Tibial nerve (tissue), 4 donors: ENCODE measurements around the gene KIF3C. TPM values are rescaled to one million over a fixed set of nuclear protein-coding genes. Genes with fewer than 3 reads are reported as not detected.

Experiments
- DNase-seq, 2 donors: peaks; one replicate each; pipeline ENCODE4 v3.0.0-alpha.2; 2019; ENCODE audit warnings: low spot score in 2 of 2
- H3K27ac ChIP-seq, 4 donors: fragments of 200-600 bp; sonication (generic) in 3 of 4; one replicate each; pipeline ENCODE4 v1.5.1; 2017 to 2019; ENCODE audit warnings: mild to moderate bottlenecking in 1 of 4
- H3K27me3 ChIP-seq, 2 donors: fragments of 200-600 bp; sonication (generic) in 1 of 2; one replicate each; pipeline versions ENCODE4 v1.5.1 to v1.6.0; 2017 to 2019
- H3K36me3 ChIP-seq, 3 donors: fragments of 200-600 bp; sonication (generic); one replicate each; pipeline ENCODE4 v1.5.1; 2018 to 2019
- H3K4me1 ChIP-seq, 4 donors: fragments of 200-600 bp; sonication (generic) in 3 of 4; one replicate each; pipeline ENCODE4 v1.5.1; 2017 to 2019
- H3K4me3 ChIP-seq, 4 donors: fragments of 200-600 bp; sonication (generic) in 3 of 4; one replicate each; pipeline ENCODE4 v1.5.1; 2017 to 2019; ENCODE audit warnings: mild to moderate bottlenecking in 1 of 4, moderate library complexity in 1 of 4
- H3K9me3 ChIP-seq, 4 donors: fragments of 200-600 bp; sonication (generic) in 3 of 4; one replicate each; pipeline ENCODE4 v1.5.1; 2017 to 2019
- EP300 ChIP-seq, 2 donors: sonication (generic); formaldehyde crosslinking; IDR thresholded peaks; one replicate each; pipeline ENCODE4 v1.6.1; 2017; ENCODE audit warnings: antibody characterized with exemption in 2 of 2, mild to moderate bottlenecking in 1 of 2
- POLR2A ChIP-seq, 2 donors: fragments of 450-650 bp; IDR thresholded peaks; one replicate each; pipeline ENCODE4 v1.6.1; 2017; ENCODE audit warnings: antibody characterized with exemption in 2 of 2, mild to moderate bottlenecking in 2 of 2, moderate library complexity in 2 of 2
- WGBS, 2 donors: methylation state at CpG; one replicate each; pipeline ENCODE4 v1.1.5; 2018; 5-methylcytosine and 5-hydroxymethylcytosine counted together
- total RNA-seq, 4 donors: library from RNA; depleted of rRNA; stranded (reverse); fragments of >200 nt; gene quantifications; one replicate each; pipeline ENCODE4 v1.1.0, GENCODE V29; 2016
- TF ChIP-seq, protein P1 (sequence below), 5 experiments: fragments of 200-600 bp in 3 of 5; fragments of 450-650 bp in 2 of 5; sonication (generic) in 3 of 5; IDR thresholded peaks; one replicate each; pipeline ENCODE4 v1.5.1; 2016 to 2019; ENCODE audit warnings: antibody characterized with exemption in 5 of 5, mild to moderate bottlenecking in 3 of 5, moderate library complexity in 2 of 5

Gene KIF3C
- total RNA-seq, 4 donors from 2014 or later, result 20.2 to 31.9 (median 22.8) TPM

DNA sequence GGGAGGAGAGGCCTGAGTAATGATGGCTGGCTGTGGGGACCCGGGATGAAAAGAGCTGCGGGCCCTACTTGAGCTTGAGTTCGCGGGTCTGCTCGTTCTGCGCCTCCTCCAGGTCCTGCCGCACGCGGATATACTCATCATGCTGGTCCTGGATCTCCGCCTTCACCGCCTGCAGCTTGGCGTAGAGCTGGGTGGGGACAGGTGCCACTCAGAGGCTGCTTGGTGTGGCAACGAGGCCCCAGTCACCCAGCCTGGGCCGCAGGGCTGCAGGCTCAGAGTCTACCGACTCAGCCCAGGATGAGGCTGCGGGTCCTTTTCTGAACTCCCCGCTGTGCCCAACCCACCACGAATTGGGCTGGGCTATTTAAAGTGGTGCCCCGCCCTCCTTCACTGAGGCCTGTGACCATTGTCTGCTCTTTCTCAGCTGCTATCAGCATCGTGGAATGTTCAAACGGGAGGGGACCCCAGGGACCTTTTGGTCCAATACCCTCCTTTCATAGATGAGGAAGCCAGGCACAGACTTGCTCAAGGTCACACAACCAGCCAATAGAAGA is 28.0 kb downstream of the KIF3C start:
- TF ChIP-seq, protein P1, sequence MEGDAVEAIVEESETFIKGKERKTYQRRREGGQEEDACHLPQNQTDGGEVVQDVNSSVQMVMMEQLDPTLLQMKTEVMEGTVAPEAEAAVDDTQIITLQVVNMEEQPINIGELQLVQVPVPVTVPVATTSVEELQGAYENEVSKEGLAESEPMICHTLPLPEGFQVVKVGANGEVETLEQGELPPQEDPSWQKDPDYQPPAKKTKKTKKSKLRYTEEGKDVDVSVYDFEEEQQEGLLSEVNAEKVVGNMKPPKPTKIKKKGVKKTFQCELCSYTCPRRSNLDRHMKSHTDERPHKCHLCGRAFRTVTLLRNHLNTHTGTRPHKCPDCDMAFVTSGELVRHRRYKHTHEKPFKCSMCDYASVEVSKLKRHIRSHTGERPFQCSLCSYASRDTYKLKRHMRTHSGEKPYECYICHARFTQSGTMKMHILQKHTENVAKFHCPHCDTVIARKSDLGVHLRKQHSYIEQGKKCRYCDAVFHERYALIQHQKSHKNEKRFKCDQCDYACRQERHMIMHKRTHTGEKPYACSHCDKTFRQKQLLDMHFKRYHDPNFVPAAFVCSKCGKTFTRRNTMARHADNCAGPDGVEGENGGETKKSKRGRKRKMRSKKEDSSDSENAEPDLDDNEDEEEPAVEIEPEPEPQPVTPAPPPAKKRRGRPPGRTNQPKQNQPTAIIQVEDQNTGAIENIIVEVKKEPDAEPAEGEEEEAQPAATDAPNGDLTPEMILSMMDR (IDR thresholded peaks at IDR 0.05), result no peak
- TF ChIP-seq EP300 (IDR thresholded peaks at IDR 0.05), result no peak
- TF ChIP-seq POLR2A (IDR thresholded peaks at IDR 0.05), result no peak
- H3K9me3 ChIP-seq, result no peaks in the 10 kb centered on the region
- no peak for DNase-seq
- no peaks in the 10 kb centered on the region for H3K27me3 ChIP-seq
- H3K36me3 ChIP-seq, result peaks cover 0 to 45% (median 0%) of the 10 kb centered on the region in 3 donors
- 82 to 83% methylated on average over 18 to 21 of the region's 21 CpGs for WGBS, 2 donors
- no peak overlapping the region for H3K4me3 ChIP-seq
- no peaks in the 10 kb centered on the region for H3K4me1 ChIP-seq
- H3K27ac ChIP-seq, result no peak overlapping the region

DNA sequence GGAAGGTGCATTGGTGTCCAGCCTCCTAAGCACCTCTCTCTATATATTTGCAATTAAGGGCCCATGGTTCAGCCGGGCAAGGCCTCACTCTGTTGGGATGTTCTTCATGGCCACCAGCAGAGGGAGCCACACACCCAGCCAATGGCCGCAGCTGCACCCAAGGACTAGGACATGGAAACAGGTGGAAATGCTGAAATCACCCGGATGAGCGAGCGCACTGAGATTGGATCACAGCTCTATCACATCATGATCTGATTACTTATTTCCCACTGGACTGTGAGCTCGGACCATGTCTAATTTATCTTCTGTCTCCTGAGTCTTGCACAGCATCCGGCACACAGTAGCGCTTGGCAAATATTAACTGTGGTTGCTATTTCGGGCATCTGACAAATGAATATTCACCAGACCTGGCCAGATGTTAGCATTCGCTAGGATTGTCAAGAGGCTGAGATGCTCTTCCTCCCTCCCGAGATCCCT is 31.2 kb downstream of the KIF3C start:
- no peaks in the 10 kb centered on the region for H3K4me1 ChIP-seq
- H3K4me3 ChIP-seq, result no peak overlapping the region
- 34 to 50% methylated on average over 11 of the region's 11 CpGs for WGBS, 2 donors
- no peak overlapping the region for H3K27ac ChIP-seq
- peaks cover 0 to 59% (median 0%) of the 10 kb centered on the region in 3 donors for H3K36me3 ChIP-seq
- no peaks in the 10 kb centered on the region for H3K9me3 ChIP-seq
- DNase-seq, result peak; percentile 23 to 38
- H3K27me3 ChIP-seq, result no peaks in the 10 kb centered on the region
- TF ChIP-seq EP300 (IDR thresholded peaks at IDR 0.05), result peak in 1 of 2 donors; percentile 37
- TF ChIP-seq POLR2A (IDR thresholded peaks at IDR 0.05), result no peak
- TF ChIP-seq, protein P1 (IDR thresholded peaks at IDR 0.05), result peak; percentile 79 to 93 (median 87)

DNA sequence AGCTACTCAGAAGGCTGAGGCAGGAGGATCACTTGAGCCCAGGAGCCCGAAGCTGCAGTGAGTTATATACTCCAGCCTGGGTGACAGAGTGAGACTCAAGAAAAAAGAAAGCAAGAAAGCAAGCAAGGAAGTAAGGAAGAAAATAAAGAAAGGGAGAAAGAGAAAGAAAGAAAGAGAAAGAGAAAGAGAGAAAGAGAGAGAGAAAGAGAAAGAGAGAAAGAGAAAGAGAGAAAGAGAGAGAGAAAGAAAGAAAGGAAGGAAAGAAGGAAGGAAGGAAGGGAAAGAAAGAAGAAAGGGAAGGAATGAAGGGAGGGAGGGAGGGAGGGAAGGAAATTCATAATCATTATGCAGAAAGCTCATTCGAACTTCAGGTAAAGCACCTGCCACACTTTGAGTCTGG is 33.9 kb downstream of the KIF3C start:
- Histone ChIP-seq H3K27ac (no peak overlapping the region), H3K9me3 (no peaks in the 10 kb centered on the region), H3K4me3 (no peak overlapping the region), H3K27me3 (no peaks in the 10 kb centered on the region), H3K4me1 (no peaks in the 10 kb centered on the region), H3K36me3 (peaks cover 0 to 45% (median 0%) of the 10 kb centered on the region in 3 donors)
- DNase-seq, result no peak
- WGBS, 2 donors, result 88 to 90% methylated on average over 2 of the region's 2 CpGs
- TF ChIP-seq POLR2A (IDR thresholded peaks at IDR 0.05) (no peak), EP300 (IDR thresholded peaks at IDR 0.05) (no peak)
- TF ChIP-seq, protein P1 (IDR thresholded peaks at IDR 0.05), result no peak

DNA sequence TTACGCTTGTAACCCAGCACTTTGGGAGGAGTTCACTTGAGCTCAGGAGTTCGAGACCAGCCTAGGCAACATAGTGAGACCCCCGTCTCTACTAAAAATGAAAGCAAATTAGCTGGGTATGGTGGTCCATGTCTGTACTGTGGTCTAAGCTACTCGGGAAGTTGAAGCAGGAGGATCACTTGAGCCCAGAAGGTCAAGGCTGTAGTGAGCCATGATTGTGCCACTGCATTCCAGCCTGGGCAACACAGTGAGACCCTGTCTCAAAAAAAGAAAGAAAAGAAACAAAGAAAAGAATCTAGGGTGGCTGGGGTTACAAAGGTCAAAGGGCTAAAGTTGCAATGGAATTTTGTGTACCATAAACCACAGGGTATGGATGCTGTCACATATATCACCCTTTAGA is 41.3 kb downstream of the KIF3C start:
- Histone ChIP-seq H3K4me3 (no peak overlapping the region), H3K27ac (no peak overlapping the region), H3K27me3 (no peaks in the 10 kb centered on the region), H3K4me1 (peaks cover 0 to 13% (median 0%) of the 10 kb centered on the region in 4 donors), H3K9me3 (no peaks in the 10 kb centered on the region), H3K36me3 (peaks cover 0 to 44% (median 0%) of the 10 kb centered on the region in 3 donors)
- TF ChIP-seq, protein P1 (IDR thresholded peaks at IDR 0.05), result no peak
- no peak for TF ChIP-seq POLR2A (IDR thresholded peaks at IDR 0.05)
- no peak for TF ChIP-seq EP300 (IDR thresholded peaks at IDR 0.05)
- no peak for DNase-seq
- 91 to 94% methylated on average over 4 of the region's 4 CpGs for WGBS, 2 donors

DNA sequence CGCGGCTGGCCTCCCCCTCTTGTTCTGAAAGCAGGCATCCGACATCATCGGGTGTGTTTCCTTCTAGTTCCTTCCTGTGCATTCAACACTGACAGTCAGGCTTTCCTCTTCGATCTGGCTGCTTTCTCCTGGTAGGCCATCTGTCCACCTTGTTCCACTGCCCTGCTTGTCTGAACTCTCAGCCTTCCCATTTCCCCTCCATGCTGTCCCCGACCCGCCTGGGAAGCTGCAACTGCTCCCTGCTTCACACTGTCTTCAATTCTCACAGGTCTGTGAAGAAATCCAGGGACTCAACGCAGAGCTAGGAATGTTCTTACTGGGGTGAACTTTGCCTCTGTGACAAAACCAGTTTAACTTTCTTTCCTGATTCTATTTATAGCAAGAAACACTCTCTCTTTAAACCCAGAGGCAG is 43.0 kb downstream of the KIF3C start:
- Histone ChIP-seq H3K4me1 (peaks cover 0 to 13% (median 0%) of the 10 kb centered on the region in 4 donors), H3K9me3 (no peaks in the 10 kb centered on the region), H3K36me3 (peaks cover 0 to 44% (median 0%) of the 10 kb centered on the region in 3 donors), H3K27ac (peak overlapping the region in 2 of 4 donors; percentile 20 to 78), H3K4me3 (no peak overlapping the region), H3K27me3 (no peaks in the 10 kb centered on the region)
- TF ChIP-seq EP300 (IDR thresholded peaks at IDR 0.05), result no peak
- TF ChIP-seq, protein P1 (IDR thresholded peaks at IDR 0.05), result no peak
- TF ChIP-seq POLR2A (IDR thresholded peaks at IDR 0.05), result no peak
- DNase-seq, result no peak
- WGBS, 2 donors, result 86 to 88% methylated on average over 8 of the region's 8 CpGs
